ENCODE results near the gene NRXN3. TPM values are rescaled to one million over a fixed set of nuclear protein-coding genes. Genes with fewer than 3 reads are reported as not detected.

The NRXN3 gene
- total RNA-seq, 1 experiment from 2014 or later = not detected

GRCh38 chr14:79318371-79318770 is 1148.2 kb downstream of the NRXN3 start:
- Histone ChIP-seq H3K9me3 (ENCODE audit: insufficient read depth, low read depth) (no peaks in the 10 kb centered on the region), H2AFZ (no peak overlapping the region), H3K36me3 (ENCODE audit: low read depth) (no peaks in the 10 kb centered on the region), H4K20me1 (ENCODE audit: insufficient read depth) (no peaks in the 10 kb centered on the region), H3K27me3 (ENCODE audit: insufficient read depth, low read depth) (no peaks in the 10 kb centered on the region), H3K4me2 (no peak overlapping the region), H3K4me3 (no peak overlapping the region), H3K9me2 (ENCODE audit: insufficient read depth) (no peaks in the 10 kb centered on the region), H3K79me2 (ENCODE audit: low read depth) (no peaks in the 10 kb centered on the region), H3K4me1 (replicated peaks; ENCODE audit: insufficient read depth) (no peaks in the 10 kb centered on the region), H3F3A (ENCODE audit: insufficient read depth, low read depth) (no peaks in the 10 kb centered on the region), H3K27ac (no peak overlapping the region)
- intact Hi-C loops (cut with micrococcal nuclease; ENCODE audit: unreplicated experiment) = no loop called here
- ChIA-PET POLR2A (ENCODE audit: unreplicated experiment) (no interaction called here), CTCF (no interaction called here)
- no peak for DNase-seq
- TF ChIP-seq EZH2 (IDR thresholded peaks at IDR 0.05; ENCODE audit: low read depth) (no peak), CTCF (conservative IDR thresholded peaks at IDR 0.05) (no peak)
- BruUV-seq (replicated peaks) = no TSS peak

- Histone ChIP-seq H3K79me2 (ENCODE audit: low read depth) (no peaks in the 10 kb centered on the region), H3K27ac (no peak overlapping the region), H3K9me2 (ENCODE audit: insufficient read depth) (no peaks in the 10 kb centered on the region), H2AFZ (no peak overlapping the region), H3K4me2 (no peak overlapping the region), H3K4me3 (no peak overlapping the region), H3K36me3 (ENCODE audit: low read depth) (no peaks in the 10 kb centered on the region), H3F3A (ENCODE audit: insufficient read depth, low read depth) (no peaks in the 10 kb centered on the region), H4K20me1 (ENCODE audit: insufficient read depth) (no peaks in the 10 kb centered on the region), H3K27me3 (ENCODE audit: insufficient read depth, low read depth) (no peaks in the 10 kb centered on the region), H3K9me3 (ENCODE audit: insufficient read depth, low read depth) (no peaks in the 10 kb centered on the region), H3K4me1 (replicated peaks; ENCODE audit: insufficient read depth) (no peaks in the 10 kb centered on the region)
- ChIA-PET POLR2A (ENCODE audit: unreplicated experiment) (no interaction called here), CTCF (no interaction called here)
- intact Hi-C loops (cut with micrococcal nuclease; ENCODE audit: unreplicated experiment) = no loop called here
- TF ChIP-seq EZH2 (IDR thresholded peaks at IDR 0.05; ENCODE audit: low read depth) (no peak), CTCF (conservative IDR thresholded peaks at IDR 0.05) (no peak)
- no TSS peak for BruUV-seq (replicated peaks)
- DNase-seq = no peak
Measured at GRCh38 chr14:79320561-79320960, 1150.4 kb downstream of the NRXN3 start.

- no peak for DNase-seq
- Histone ChIP-seq H3K9me3 (ENCODE audit: insufficient read depth, low read depth) (no peaks in the 10 kb centered on the region), H3F3A (ENCODE audit: insufficient read depth, low read depth) (no peaks in the 10 kb centered on the region), H3K79me2 (ENCODE audit: low read depth) (no peaks in the 10 kb centered on the region), H3K9me2 (ENCODE audit: insufficient read depth) (no peaks in the 10 kb centered on the region), H4K20me1 (ENCODE audit: insufficient read depth) (no peaks in the 10 kb centered on the region), H3K36me3 (ENCODE audit: low read depth) (no peaks in the 10 kb centered on the region), H3K27ac (no peak overlapping the region), H3K4me2 (no peak overlapping the region), H3K4me3 (no peak overlapping the region), H3K27me3 (ENCODE audit: insufficient read depth, low read depth) (no peaks in the 10 kb centered on the region), H2AFZ (no peak overlapping the region), H3K4me1 (replicated peaks; ENCODE audit: insufficient read depth) (no peaks in the 10 kb centered on the region)
- no TSS peak for BruUV-seq (replicated peaks)
- ChIA-PET POLR2A (ENCODE audit: unreplicated experiment) (no interaction called here), CTCF (no interaction called here)
- TF ChIP-seq CTCF (conservative IDR thresholded peaks at IDR 0.05) (no peak), EZH2 (IDR thresholded peaks at IDR 0.05; ENCODE audit: low read depth) (no peak)
- intact Hi-C loops (cut with micrococcal nuclease; ENCODE audit: unreplicated experiment) = no loop called here
Measured at GRCh38 chr14:79321070-79321469, 1150.9 kb downstream of the NRXN3 start.

Measured in PC-9 (cell line).